K562 (cell line): ENCODE results near the gene SEMA3C. TPM values are rescaled to one million over a fixed set of nuclear protein-coding genes. Genes with fewer than 3 reads are reported as not detected.

Experiments used
- ATAC-seq: fragments of 200-7000 bp; cut with Tn5 transposase; 3 replicates; pipeline ENCODE4 v1.9.1; 2020; ENCODE audit warnings: moderate library complexity
- BruUV-seq: library from RNA; stranded (reverse); fragments of 400-500 nt; replicated peaks from 2 replicates; lab custom pipeline; 2021; lab: Mats Ljungman, UMichigan
- CTCF ChIA-PET: fragments of 300-600 bp; formaldehyde crosslinking; extraction: SDS; loops from one replicate; lab custom pipeline; 2021; ENCODE audit warnings: low intra/inter-chr PET ratio; lab: Yijun Ruan, JAX
- POLR2A ChIA-PET: fragments of 300-600, 350-650 bp; sonication (Branson Sonifier 250); formaldehyde crosslinking; extraction: SDS; loops from one replicate; lab custom pipeline; 2021; ENCODE audit warnings: antibody characterized with exemption, inconsistent platforms; lab: Yijun Ruan, JAX
- DNase-seq, 4 experiments: peaks; one replicate each; pipeline versions ENCODE4 v3.0.0 to v3.0.0-alpha.2; 2011 to 2018; ENCODE audit warnings: low spot score in 3 of 4, mixed read lengths in 3 of 4; ENCODE audit errors: extremely low read depth in 1 of 4
- FAIRE-seq: peaks from 2 replicates; lab custom pipeline; 2011; peaks lifted over from hg19 to GRCh38; lab: Jason Lieb, UNC
- H2AFZ ChIP-seq: 2 replicates; pipeline ENCODE4 v1.6.0; 2011; ENCODE audit warnings: low read depth, low read length, control low read depth, inconsistent platforms
- H3K27ac ChIP-seq: fragments of 200-600 bp; 3 replicates; pipeline ENCODE4 v1.8.0; 2011; ENCODE audit warnings: low read depth, mild to moderate bottlenecking, control low read depth, inconsistent platforms, low read length, moderate library complexity, mixed read lengths; ENCODE audit errors: extremely low read depth
- H3K27me3 ChIP-seq, 2 experiments: fragments of 300-600 bp in 1 of 2; 2 replicates in 1 of 2; 3 replicates in 1 of 2; pipeline versions ENCODE4 v1.6.0 to v1.8.0; 2011; ENCODE audit warnings: inconsistent platforms in 2 of 2, low read length in 2 of 2, mild to moderate bottlenecking in 1 of 2, mixed read lengths in 1 of 2, moderate library complexity in 1 of 2; ENCODE audit not compliant: control insufficient read depth in 2 of 2, insufficient read depth in 2 of 2
- H3K36me3 ChIP-seq: fragments of 300-600 bp; 3 replicates; pipeline ENCODE4 v1.8.0; 2011; ENCODE audit warnings: mild to moderate bottlenecking, low read length, inconsistent platforms; ENCODE audit not compliant: control insufficient read depth, insufficient read depth
- H3K4me1 ChIP-seq, 2 experiments: fragments of 200-600 bp in 1 of 2; replicated peaks in 1 of 2; 2 replicates in 1 of 2; 3 replicates in 1 of 2; pipeline versions ENCODE4 v1.5.1 to v1.8.0; 2011; ENCODE audit warnings: inconsistent platforms in 2 of 2, low read length in 2 of 2, mild to moderate bottlenecking in 1 of 2, mixed read lengths in 1 of 2, moderate library complexity in 1 of 2; ENCODE audit not compliant: control insufficient read depth in 2 of 2, insufficient read depth in 2 of 2
- H3K4me2 ChIP-seq: 2 replicates; pipeline ENCODE4 v1.6.1; 2011; ENCODE audit warnings: low read length, control low read depth, inconsistent platforms, mixed read lengths; ENCODE audit not compliant: insufficient read depth
- H3K4me3 ChIP-seq: fragments of 200-600 bp; sonication (generic), shearing (Covaris generic); 2 replicates; pipeline ENCODE4 v1.5.1; 2016; ENCODE audit warnings: control low read depth, inconsistent platforms
- H3K79me2 ChIP-seq: fragments of 200-600 bp; 3 replicates; pipeline ENCODE4 v1.8.0; 2011; ENCODE audit warnings: low read length, inconsistent platforms; ENCODE audit not compliant: control insufficient read depth, insufficient read depth
- H3K9ac ChIP-seq, 2 experiments: 2 replicates each; pipeline versions ENCODE4 v1.6.0 to v1.6.1; 2011; ENCODE audit warnings: low read depth in 2 of 2, low read length in 2 of 2, control low read depth in 1 of 2, inconsistent platforms in 1 of 2, mild to moderate bottlenecking in 1 of 2, mixed read lengths in 1 of 2; ENCODE audit not compliant: insufficient read depth in 1 of 2
- H3K9me1 ChIP-seq: one replicate; pipeline ENCODE4 v1.6.0; 2011; ENCODE audit warnings: inconsistent platforms, mild to moderate bottlenecking, low read length, moderate library complexity; ENCODE audit not compliant: control insufficient read depth, insufficient read depth
- H3K9me3 ChIP-seq: replicated peaks from 2 replicates; pipeline ENCODE4 v1.5.1; 2011; ENCODE audit warnings: low read depth, low read length, inconsistent platforms; ENCODE audit not compliant: control insufficient read depth, insufficient read depth
- H4K20me1 ChIP-seq: replicated peaks from 2 replicates; pipeline ENCODE4 v1.6.1; 2011; ENCODE audit warnings: low read length, inconsistent platforms, mixed read lengths; ENCODE audit not compliant: control insufficient read depth, insufficient read depth
- BHLHE40 ChIP-seq: IDR thresholded peaks from 2 replicates; pipeline ENCODE4 v1.6.1; 2011; ENCODE audit warnings: low read length, improper control_type of control experiment
- CAMTA2 ChIP-seq: fragments of 250-450 bp; sonication (Bioruptor Pico); conservative IDR thresholded peaks from 2 replicates; pipeline ENCODE4 v1.5.1; 2022
- ETS2 ChIP-seq: IDR thresholded peaks from 2 replicates; pipeline ENCODE4 v1.6.1; 2016; ENCODE audit warnings: borderline replicate concordance, missing genetic modification characterization, mild to moderate bottlenecking, moderate library complexity, missing compliant biosample characterization; ENCODE audit not compliant: poor library complexity, severe bottlenecking
- HEY1 ChIP-seq: fragments of 250-450 bp; sonication (Bioruptor Pico); IDR thresholded peaks from 2 replicates; pipeline ENCODE4 v1.5.0; 2020; ENCODE audit warnings: mild to moderate bottlenecking, moderate library complexity, borderline replicate concordance
- KAT8 ChIP-seq: fragments of 450-650 bp; IDR thresholded peaks from 2 replicates; pipeline ENCODE4 v1.6.1; 2016; ENCODE audit warnings: low read depth, mild to moderate bottlenecking
- MBD2 ChIP-seq: sonication (generic); IDR thresholded peaks from 2 replicates; pipeline ENCODE4 v1.6.1; 2016; ENCODE audit warnings: low read depth, borderline replicate concordance
- SREBF1 ChIP-seq: fragments of 150-350 bp; IDR thresholded peaks from 2 replicates; pipeline ENCODE4 v1.6.1; 2014; ENCODE audit warnings: antibody characterized with exemption, low read depth, low read length, borderline replicate concordance
- USF1 ChIP-seq: sonication (generic); formaldehyde crosslinking; IDR thresholded peaks from 2 replicates; pipeline ENCODE4 v1.9.0; 2022; ENCODE audit warnings: mild to moderate bottlenecking, missing genetic modification reagents
- ZFP36 ChIP-seq: fragments of 150-350 bp; IDR thresholded peaks from 2 replicates; pipeline ENCODE4 v1.6.1; 2018; ENCODE audit warnings: low read length, low read depth; ENCODE audit not compliant: partially characterized antibody
- ZNF354B ChIP-seq: fragments of 250-450 bp; sonication (Bioruptor Pico); IDR thresholded peaks from 2 replicates; pipeline ENCODE4 v1.4.0; 2020
- ZZZ3 ChIP-seq: fragments of 450-650 bp; IDR thresholded peaks from 2 replicates; pipeline ENCODE4 v1.6.1; 2016; ENCODE audit warnings: antibody characterized with exemption, mild to moderate bottlenecking, moderate library complexity
- WGBS: fragments of 100-300 bp; shearing (Covaris generic); methylation state at CpG from one replicate; pipeline ENCODE4 v1.1.6; 2016; ENCODE audit warnings: low coverage, mixed read lengths; ENCODE audit not compliant: insufficient coverage; ENCODE audit errors: missing lambda C conversion rate; 5-methylcytosine and 5-hydroxymethylcytosine counted together
- in situ Hi-C: fragments of 300-500 bp; cut with MboI; formaldehyde crosslinking; loops from 4 replicates; pipeline ENCODE4 v1.15.0; 2018; ENCODE audit warnings: inconsistent platforms, mixed read lengths
- intact Hi-C: fragments of 100-400 bp; cut with micrococcal nuclease; formaldehyde crosslinking; loops from 2 replicates; pipeline ENCODE4 v1.14.2; 2022
- polyA plus RNA-seq, 8 experiments: library from polyadenylated mRNA; depleted of rRNA in 4 of 8; stranded (reverse) in 5 of 8; unstranded in 3 of 8; fragments of >200 nt; fragmentation: Nextera tagmentation in 2 of 8; fragmentation: Illumina TruSeq in 1 of 8; extraction: Ambion mirVana in 2 of 8; extraction: Trizol in 1 of 8; gene quantifications; 2 replicates each; pipeline versions ENCODE4 v1.2.1 to v1.2.3, GENCODE V29; 2011 to 2014; ENCODE audit warnings: inconsistent platforms in 1 of 8, missing spikeins in 1 of 8
- total RNA-seq, 7 experiments: library from RNA; depleted of rRNA in 6 of 7; stranded (reverse); fragments of >200 nt in 6 of 7; fragmentation: Illumina TruSeq in 2 of 7; extraction: Trizol in 2 of 7; gene quantifications; 2 replicates each; pipeline versions ENCODE4 v1.2.1 to v1.2.3, GENCODE V29; 2011 to 2021; ENCODE audit warnings: low replicate concordance in 1 of 7
- TF ChIP-seq, protein P1 (sequence below): fragments of 250-450 bp; sonication (Bioruptor Pico); IDR thresholded peaks from 2 replicates; pipeline ENCODE4 v1.8.0; 2022; ENCODE audit warnings: moderate library complexity, mild to moderate bottlenecking, inconsistent platforms
- TF ChIP-seq, protein P2 (sequence below): fragments of 450-650 bp; conservative IDR thresholded peaks from 2 replicates; pipeline ENCODE4 v1.6.1; 2016; ENCODE audit warnings: missing genetic modification characterization, low read depth, mild to moderate bottlenecking, control low read depth, missing compliant biosample characterization
- TF ChIP-seq, protein P3 (sequence below): fragments of 250-450 bp; sonication (Bioruptor Pico); IDR thresholded peaks from 2 replicates; pipeline ENCODE4 v1.4.0; 2020; ENCODE audit warnings: mild to moderate bottlenecking, moderate library complexity

The SEMA3C gene
- total and polyA plus RNA-seq, 9 of the 15 experiments (the other 6 are each of a cell fraction or from before 2014, with no cell fraction given) = 0.04 to 0.36 (median 0.12) TPM; not detected in 3

GRCh38 chr7:80900583-80901576 is 18.0 kb downstream of the SEMA3C start:
- intact Hi-C loops = no loop called here
- Histone ChIP-seq H2AFZ (no peak overlapping the region), H3K27me3 (no peaks in the 10 kb centered on the region), H3K4me2 (no peak overlapping the region), H3K27ac (no peak overlapping the region), H3K4me1 (no peaks in the 10 kb centered on the region), H4K20me1 (no peaks in the 10 kb centered on the region), H3K9me1 (no peaks in the 10 kb centered on the region), H3K9me3 (no peaks in the 10 kb centered on the region), H3K79me2 (no peaks in the 10 kb centered on the region), H3K9ac (no peak overlapping the region), H3K4me3 (no peak overlapping the region), H3K36me3 (no peaks in the 10 kb centered on the region)
- DNase-seq = no peak
- POLR2A ChIA-PET = no interaction called here
- CTCF ChIA-PET = no interaction called here
- no peak for ATAC-seq
- in situ Hi-C loops = loop anchor here (25.0 kb wide), 1 partner anchor 561 kb away; no protein-coding TSS in a partner anchor
- no peak for FAIRE-seq
- WGBS = 1% methylated on average over 4 of the region's 4 CpGs
- no TSS peak for BruUV-seq
- no peak for TF ChIP-seq SREBF1
- TF ChIP-seq ETS2 (tag) = no peak
- TF ChIP-seq MBD2 = no peak
- TF ChIP-seq USF1 (CRISPR knock-in tag) = no peak
- no peak for TF ChIP-seq BHLHE40
- TF ChIP-seq ZZZ3 = no peak
- no peak for TF ChIP-seq KAT8
- TF ChIP-seq ZNF354B (CRISPR knock-in tag) = no peak
- TF ChIP-seq CAMTA2 (CRISPR knock-in tag) = no peak
- TF ChIP-seq, protein P1, sequence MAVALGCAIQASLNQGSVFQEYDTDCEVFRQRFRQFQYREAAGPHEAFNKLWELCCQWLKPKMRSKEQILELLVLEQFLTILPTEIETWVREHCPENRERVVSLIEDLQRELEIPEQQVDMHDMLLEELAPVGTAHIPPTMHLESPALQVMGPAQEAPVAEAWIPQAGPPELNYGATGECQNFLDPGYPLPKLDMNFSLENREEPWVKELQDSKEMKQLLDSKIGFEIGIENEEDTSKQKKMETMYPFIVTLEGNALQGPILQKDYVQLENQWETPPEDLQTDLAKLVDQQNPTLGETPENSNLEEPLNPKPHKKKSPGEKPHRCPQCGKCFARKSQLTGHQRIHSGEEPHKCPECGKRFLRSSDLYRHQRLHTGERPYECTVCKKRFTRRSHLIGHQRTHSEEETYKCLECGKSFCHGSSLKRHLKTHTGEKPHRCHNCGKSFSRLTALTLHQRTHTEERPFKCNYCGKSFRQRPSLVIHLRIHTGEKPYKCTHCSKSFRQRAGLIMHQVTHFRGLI (CRISPR knock-in tag) = no peak
- no peak for TF ChIP-seq HEY1
- TF ChIP-seq, protein P2, sequence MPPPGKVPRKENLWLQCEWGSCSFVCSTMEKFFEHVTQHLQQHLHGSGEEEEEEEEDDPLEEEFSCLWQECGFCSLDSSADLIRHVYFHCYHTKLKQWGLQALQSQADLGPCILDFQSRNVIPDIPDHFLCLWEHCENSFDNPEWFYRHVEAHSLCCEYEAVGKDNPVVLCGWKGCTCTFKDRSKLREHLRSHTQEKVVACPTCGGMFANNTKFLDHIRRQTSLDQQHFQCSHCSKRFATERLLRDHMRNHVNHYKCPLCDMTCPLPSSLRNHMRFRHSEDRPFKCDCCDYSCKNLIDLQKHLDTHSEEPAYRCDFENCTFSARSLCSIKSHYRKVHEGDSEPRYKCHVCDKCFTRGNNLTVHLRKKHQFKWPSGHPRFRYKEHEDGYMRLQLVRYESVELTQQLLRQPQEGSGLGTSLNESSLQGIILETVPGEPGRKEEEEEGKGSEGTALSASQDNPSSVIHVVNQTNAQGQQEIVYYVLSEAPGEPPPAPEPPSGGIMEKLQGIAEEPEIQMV (tag) = no peak
- TF ChIP-seq, protein P3, sequence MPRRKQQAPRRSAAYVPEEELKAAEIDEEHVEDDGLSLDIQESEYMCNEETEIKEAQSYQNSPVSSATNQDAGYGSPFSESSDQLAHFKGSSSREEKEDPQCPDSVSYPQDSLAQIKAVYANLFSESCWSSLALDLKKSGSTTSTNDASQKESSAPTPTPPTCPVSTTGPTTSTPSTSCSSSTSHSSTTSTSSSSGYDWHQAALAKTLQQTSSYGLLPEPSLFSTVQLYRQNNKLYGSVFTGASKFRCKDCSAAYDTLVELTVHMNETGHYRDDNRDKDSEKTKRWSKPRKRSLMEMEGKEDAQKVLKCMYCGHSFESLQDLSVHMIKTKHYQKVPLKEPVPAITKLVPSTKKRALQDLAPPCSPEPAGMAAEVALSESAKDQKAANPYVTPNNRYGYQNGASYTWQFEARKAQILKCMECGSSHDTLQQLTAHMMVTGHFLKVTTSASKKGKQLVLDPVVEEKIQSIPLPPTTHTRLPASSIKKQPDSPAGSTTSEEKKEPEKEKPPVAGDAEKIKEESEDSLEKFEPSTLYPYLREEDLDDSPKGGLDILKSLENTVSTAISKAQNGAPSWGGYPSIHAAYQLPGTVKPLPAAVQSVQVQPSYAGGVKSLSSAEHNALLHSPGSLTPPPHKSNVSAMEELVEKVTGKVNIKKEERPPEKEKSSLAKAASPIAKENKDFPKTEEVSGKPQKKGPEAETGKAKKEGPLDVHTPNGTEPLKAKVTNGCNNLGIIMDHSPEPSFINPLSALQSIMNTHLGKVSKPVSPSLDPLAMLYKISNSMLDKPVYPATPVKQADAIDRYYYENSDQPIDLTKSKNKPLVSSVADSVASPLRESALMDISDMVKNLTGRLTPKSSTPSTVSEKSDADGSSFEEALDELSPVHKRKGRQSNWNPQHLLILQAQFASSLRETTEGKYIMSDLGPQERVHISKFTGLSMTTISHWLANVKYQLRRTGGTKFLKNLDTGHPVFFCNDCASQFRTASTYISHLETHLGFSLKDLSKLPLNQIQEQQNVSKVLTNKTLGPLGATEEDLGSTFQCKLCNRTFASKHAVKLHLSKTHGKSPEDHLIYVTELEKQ (CRISPR knock-in tag) = no peak
- no peak for TF ChIP-seq ZFP36
